NCI-H510A (cell line): Measurements from ENCODE around the gene GABRR1.

Experiments used
- DNase-seq: peaks from one replicate; lab custom pipeline; 2025; lab: John Stamatoyannopoulos, UW

GABRR1 gene

DNA sequence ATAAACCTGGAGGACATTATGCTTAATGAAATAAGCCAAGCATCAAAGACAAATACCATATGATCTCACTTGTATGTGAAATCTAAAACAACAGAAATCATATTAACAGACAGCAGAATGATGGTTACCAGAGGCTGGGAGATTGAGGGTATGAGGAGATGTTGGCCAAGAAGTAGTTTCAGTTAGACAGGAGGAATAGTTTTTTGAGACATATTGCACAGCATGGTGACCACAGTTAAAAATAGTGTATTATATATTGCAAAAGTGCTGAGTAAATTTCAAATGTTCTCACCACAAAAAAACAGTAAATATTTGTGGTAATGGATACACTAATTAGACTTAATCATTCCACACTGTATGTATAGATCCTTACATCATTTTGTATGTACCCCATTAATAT is 1.8 kb downstream of the GABRR1 start:
- no peak for DNase-seq

DNA sequence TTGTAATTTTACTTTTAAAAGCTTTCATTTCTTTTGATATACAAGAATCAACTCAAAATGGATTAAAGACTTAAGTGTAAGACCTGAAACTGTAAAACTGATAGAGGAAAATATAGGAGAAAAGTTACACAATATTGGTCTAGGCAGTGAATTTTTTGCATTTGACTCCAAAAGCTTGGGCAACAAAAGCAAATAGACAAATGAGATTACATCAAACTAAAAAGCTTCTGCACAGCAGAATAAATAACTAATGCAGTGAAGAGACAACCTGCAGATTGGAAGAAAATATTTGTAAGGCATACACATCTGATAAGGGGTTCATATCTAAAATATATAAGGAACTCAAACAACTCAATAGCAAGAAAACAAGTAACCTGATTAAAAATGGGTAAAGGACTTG is 3.0 kb downstream of the GABRR1 start:
- no peak for DNase-seq

GRCh38 chr6:89212472-89212871 is 4.7 kb downstream of the GABRR1 start:
- no peak for DNase-seq

- no peak for DNase-seq
Observed at GRCh38 chr6:89209457-89209856, 7.7 kb downstream of the GABRR1 start.

DNA sequence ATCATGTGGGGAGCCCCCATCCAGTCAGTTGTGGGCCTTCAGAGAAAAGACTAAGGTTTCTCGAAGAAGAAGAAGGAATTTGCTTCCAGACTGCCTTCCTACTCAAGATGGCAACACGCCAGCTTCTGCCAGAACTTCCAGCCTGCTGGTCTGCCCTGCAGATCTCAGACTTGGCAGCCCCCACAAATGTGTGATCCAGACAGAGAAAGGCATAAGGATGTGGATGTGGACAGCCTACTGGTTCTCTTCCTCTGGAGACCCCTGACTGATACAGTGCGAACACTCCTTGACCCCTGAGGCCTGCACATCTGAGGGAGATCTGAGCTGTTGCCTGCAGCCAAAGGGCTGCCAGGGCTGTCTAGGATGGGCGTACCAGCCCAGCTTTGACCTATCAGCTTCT is 8.6 kb downstream of the GABRR1 start:
- DNase-seq: no peak

DNA sequence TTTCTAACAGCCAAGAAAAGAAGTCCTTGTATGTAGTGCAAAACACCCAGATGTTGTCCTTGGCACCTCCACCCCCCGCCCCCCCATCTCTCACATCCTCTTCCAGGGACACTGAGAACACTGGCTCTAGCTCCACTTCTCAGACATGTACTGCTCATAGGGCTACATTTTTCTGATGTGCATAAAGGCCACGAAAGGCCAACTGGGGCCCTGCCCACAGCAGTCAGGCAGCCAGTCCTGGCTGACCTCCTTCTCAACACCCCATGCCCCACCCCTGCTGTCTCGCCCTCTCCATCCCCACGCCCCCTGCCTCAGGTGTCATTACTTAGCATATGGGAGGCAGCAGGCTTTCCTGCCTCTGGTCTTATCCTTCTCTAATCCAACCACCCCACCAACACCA is 11.3 kb downstream of the GABRR1 start:
- no peak for DNase-seq

- no peak for DNase-seq
Observed at GRCh38 chr6:89204096-89204495, 13.1 kb downstream of the GABRR1 start.

- DNase-seq: no peak
Observed at GRCh38 chr6:89200706-89201215, 16.4 kb downstream of the GABRR1 start.

- DNase-seq: no peak
Observed at GRCh38 chr6:89199579-89199978, 17.6 kb downstream of the GABRR1 start.

- DNase-seq: no peak
Observed at GRCh38 chr6:89198235-89198634, 18.9 kb downstream of the GABRR1 start.

GRCh38 chr6:89197141-89197540 is 20.0 kb downstream of the GABRR1 start:
- DNase-seq: no peak

DNA sequence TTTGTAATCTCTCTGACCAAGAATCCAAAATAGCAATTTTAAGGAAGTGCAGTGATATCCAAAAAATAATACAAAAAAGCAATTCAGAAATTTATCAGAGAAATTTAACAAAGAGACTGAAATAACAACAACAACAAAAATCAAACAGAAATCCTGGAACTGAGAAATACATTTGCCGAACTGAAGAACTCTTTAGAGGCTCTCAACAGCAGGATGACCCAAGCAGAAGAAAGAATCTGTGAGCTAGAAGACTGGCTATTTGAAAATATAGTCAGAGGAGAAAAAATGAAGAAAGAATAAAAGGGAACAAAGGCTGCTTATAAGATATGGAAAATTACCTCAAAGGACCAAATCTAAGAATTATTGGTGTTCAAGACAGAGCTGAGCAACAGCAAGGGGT is 22.6 kb downstream of the GABRR1 start:
- DNase-seq: no peak

GRCh38 chr6:89190741-89191140 is 26.4 kb downstream of the GABRR1 start:
- DNase-seq: no peak

DNA sequence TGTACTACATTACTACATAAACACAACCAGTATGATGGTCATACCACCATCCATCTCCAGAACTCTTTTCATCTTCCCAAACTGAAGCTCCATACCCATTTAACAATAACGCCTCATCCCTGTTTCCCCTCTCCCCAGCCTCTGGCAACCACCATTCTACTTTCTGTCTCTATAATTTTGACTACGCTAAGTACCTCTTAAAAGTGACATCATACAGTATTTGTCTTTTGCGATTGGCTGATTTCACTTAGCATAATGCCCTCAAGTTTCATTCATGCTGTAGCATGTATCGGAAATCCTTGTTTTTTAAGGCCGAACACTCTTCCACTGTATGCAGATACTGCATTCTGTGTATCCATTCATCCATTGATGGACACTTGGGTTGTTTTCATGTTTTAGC is 29.7 kb downstream of the GABRR1 start:
- DNase-seq: no peak

- DNase-seq: no peak
Observed at GRCh38 chr6:89186762-89187161, 30.4 kb downstream of the GABRR1 start.

DNA sequence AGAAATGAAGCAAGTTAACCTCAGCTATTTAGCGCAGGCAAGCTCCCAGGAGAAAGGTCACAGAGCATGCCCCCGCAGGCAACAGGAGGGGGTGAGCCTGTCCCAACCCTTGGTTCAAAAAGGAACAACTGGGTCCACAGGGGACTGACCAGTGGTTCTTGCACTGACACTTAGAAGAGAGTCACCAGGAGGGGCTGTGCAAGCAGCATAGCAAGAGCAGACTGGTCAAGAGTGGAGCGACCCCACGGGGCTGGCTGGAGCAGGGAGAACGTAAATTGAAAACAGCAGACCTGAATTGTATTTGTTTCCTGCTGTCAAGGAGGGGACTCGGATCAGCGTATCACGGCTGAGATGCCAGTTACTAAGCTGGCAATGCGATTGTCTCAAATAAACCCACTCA is 32.8 kb downstream of the GABRR1 start:
- no peak for DNase-seq

GRCh38 chr6:89183294-89183693 is 33.9 kb downstream of the GABRR1 start:
- no peak for DNase-seq

GRCh38 chr6:89180971-89181370 is 36.2 kb downstream of the GABRR1 start:
- DNase-seq: no peak

GRCh38 chr6:89180112-89180511 is 37.0 kb downstream of the GABRR1 start:
- DNase-seq: no peak

GRCh38 chr6:89173634-89174033 is 43.5 kb downstream of the GABRR1 start:
- DNase-seq: no peak

- no peak for DNase-seq
Observed at GRCh38 chr6:89172131-89172530, 45.0 kb downstream of the GABRR1 start.

GRCh38 chr6:89162047-89162371 is 55.1 kb downstream of the GABRR1 start:
- DNase-seq: no peak

- DNase-seq: no peak
Observed at GRCh38 chr6:89161326-89162046, 55.7 kb downstream of the GABRR1 start.

GRCh38 chr6:89160331-89161092 is 56.6 kb downstream of the GABRR1 start:
- DNase-seq: no peak
